HG02970 (cell line): ENCODE results near the gene APOE.
"Not testable (repeated sequence)": the region's sequence is repeated elsewhere in the genome, so short reads cannot be mapped to it uniquely, and the experiment has no call there.

ENCODE experiments used
- ATAC-seq: cut with Tn5 transposase; IDR thresholded peaks from one replicate; pipeline ENCODE4 v1.9.1; 2021; ENCODE audit warnings: mild to moderate bottlenecking, moderate library complexity, moderate number of reproducible peaks; ENCODE audit not compliant: unreplicated experiment, low FRiP score

Gene APOE

DNA sequence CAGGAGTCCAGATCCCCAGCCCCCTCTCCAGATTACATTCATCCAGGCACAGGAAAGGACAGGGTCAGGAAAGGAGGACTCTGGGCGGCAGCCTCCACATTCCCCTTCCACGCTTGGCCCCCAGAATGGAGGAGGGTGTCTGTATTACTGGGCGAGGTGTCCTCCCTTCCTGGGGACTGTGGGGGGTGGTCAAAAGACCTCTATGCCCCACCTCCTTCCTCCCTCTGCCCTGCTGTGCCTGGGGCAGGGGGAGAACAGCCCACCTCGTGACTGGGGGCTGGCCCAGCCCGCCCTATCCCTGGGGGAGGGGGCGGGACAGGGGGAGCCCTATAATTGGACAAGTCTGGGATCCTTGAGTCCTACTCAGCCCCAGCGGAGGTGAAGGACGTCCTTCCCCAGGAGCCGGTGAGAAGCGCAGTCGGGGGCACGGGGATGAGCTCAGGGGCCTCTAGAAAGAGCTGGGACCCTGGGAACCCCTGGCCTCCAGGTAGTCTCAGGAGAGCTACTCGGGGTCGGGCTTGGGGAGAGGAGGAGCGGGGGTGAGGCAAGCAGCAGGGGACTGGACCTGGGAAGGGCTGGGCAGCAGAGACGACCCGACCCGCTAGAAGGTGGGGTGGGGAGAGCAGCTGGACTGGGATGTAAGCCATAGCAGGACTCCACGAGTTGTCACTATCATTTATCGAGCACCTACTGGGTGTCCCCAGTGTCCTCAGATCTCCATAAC lies at the start of gene APOE:
Gene APOE (plus strand): TSS at position 360 of the 724 bp plus-strand sequence. CDS start 829 bp downstream, outside the sequence.
- ATAC-seq, result no peak

- ATAC-seq, result no peak
Measured at GRCh38 chr19:44856421-44857083, 49.0 kb upstream of the APOE start.

DNA sequence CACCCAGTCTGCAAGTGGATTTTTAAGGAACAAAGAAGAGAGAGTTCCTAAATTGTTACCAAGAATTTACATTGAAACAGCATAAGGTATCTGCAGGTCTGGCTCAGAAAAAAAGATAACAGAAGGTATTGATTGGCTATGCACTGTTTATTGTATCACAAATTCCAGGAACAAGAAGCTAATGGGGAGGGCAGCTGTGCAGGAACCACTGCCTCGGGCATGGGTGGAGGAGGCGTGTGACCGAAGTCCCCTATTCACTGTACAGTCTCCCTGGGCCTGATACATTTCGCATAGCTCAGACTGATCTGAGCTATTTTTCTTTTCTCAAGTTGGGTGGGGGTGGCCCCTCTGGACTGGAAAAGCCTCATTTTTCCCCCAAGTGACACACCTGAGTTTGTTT lies 47.8 kb upstream of the APOE start:
- no peak for ATAC-seq

DNA sequence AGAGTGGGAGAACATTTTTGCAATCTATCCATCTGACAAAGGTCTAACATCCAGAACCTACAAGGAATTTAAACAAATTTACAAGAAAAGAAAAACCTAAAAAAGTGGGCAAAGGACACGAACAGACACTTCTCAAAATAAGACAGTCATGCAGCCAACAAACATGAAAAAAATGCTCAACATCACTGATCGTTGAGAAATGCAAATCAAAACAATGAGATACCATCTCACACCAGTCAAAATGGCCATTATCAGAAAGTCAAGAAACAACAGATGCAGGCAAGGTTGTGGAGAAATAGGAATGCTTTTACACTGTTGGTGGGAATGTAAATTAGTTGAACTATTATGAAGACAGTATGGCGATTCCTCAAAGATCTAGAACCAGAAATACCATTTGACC lies 44.0 kb upstream of the APOE start:
- ATAC-seq, result not testable (repeated sequence)

GRCh38 chr19:44863990-44864389 lies 41.6 kb upstream of the APOE start:
- ATAC-seq, result no peak

DNA sequence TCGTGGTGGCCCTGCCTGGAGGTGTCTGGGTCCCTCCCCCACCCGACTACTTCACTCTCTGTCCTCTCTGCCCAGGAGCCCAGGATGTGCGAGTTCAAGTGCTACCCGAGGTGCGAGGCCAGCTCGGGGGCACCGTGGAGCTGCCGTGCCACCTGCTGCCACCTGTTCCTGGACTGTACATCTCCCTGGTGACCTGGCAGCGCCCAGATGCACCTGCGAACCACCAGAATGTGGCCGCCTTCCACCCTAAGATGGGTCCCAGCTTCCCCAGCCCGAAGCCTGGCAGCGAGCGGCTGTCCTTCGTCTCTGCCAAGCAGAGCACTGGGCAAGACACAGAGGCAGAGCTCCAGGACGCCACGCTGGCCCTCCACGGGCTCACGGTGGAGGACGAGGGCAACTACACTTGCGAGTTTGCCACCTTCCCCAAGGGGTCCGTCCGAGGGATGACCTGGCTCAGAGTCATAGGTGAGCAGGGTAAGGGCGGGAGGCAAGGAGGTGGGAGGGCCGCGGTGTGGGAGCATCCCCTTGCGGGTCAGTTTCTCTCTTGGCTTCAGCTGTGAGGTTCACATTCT lies 40.3 kb upstream of the APOE start:
- ATAC-seq, result no peak

DNA sequence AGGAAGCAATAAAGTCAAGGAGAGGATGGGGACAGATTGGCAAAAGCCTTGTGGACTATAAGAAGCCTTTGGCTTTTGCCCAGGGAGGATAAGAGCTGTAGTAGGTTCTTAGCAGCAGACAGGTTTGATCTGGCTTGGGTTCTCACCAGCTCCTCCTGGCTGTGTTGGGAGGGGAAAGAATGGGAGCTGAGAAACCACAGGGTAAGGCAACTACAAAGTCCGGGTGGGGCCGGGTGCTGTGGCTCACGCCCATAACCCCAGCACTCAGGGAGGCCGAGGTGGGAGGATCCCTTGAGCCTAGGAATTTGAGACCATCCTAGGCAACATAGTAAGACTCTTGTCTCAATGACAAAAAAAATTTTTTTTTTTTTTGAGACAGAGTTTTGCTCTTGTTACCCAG lies 38.9 kb upstream of the APOE start:
- ATAC-seq, result no peak

- ATAC-seq, result no peak
Measured at GRCh38 chr19:44867578-44867977, 38.0 kb upstream of the APOE start.

DNA sequence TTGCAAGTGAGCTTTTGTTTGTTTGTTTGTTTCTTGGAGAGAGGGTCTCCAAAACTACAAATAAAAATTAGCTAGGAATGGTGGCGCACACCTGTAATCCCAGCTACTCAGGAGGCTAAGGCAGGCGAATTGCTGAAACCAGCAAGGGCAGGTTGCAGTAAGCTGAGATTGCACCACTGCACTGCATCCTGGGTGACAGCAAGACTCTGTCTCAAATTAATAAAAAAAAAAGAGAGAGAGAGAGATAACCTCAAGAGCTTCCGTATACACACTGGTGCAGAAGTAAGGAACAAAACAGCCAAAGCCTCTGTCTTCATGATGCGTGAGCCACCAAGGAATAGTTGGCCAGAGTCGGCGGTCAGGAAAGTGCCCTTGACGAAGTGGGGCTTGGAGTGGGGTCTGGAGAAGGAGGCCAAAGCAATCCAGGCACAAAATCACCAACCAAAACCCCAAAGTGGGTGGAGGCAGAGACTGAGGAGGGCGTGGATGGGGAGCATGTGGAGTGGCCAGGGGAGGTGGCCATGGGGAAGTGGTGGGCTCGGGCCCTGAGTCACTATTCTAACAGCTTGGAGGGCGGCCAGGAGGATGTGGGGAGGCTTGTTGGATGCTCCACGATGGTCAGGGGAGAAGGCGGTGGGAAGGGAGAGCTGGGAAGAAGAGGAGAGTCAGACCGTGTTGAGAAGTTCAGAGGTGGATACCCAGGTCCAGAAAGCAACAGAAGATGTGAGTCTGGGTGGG lies 35.7 kb upstream of the APOE start:
- no peak for ATAC-seq

GRCh38 chr19:44871809-44872208 lies 33.8 kb upstream of the APOE start:
- no peak for ATAC-seq

DNA sequence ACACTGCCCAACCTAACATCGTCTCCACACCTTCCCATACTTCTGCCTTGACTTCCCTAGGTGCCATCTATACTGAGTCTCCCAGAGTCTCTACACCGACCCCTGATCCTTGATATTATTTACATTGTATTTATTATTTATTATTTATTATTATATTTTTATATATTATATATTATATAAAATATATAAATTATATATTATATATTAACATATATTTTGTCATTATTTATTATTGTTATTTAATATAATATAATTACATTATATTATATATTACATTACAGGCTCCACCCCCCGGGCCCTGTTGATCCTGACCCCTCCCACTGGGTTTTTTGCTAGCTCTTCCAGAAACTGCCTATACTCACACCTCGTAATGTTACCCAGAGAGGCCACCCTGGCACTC lies 32.9 kb upstream of the APOE start:
- ATAC-seq, result no peak

GRCh38 chr19:44874317-44874716 lies 31.3 kb upstream of the APOE start:
- no peak for ATAC-seq

DNA sequence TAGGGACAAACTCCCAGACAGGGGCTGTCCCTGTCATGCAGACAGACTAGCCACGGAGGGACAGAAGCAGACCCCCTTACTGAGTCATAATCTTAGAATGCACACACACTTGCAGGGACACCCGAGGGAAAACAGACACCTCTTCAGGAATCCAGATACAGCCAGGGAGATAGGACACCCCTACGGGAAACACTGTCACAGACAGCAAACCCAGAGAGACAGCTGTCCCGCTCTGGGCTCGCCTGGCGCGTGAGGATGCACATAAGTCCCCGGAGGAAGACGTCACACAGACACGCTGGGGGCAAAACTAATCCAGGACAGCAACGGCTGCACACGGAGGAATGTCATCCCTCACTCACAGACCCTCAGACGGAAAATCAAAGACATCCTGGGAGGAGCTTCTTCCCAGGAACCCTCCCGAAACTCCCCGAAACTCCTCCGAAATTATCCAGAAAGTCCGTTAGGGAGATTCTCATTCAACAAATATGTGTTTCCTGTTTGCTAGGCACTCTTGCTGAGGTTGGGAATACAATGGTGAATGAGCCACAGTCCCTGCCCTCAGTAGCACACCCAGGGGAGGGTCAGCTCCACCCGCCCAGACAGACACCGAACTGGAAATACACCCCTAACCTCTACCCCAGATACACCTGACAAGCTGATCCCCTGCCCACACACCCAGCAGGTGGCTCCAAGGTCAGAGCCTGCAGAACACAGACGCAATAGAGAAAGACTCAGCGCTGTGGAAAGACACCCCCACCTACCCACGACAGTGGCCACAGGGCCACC lies 29.7 kb upstream of the APOE start:
- ATAC-seq, result no peak

DNA sequence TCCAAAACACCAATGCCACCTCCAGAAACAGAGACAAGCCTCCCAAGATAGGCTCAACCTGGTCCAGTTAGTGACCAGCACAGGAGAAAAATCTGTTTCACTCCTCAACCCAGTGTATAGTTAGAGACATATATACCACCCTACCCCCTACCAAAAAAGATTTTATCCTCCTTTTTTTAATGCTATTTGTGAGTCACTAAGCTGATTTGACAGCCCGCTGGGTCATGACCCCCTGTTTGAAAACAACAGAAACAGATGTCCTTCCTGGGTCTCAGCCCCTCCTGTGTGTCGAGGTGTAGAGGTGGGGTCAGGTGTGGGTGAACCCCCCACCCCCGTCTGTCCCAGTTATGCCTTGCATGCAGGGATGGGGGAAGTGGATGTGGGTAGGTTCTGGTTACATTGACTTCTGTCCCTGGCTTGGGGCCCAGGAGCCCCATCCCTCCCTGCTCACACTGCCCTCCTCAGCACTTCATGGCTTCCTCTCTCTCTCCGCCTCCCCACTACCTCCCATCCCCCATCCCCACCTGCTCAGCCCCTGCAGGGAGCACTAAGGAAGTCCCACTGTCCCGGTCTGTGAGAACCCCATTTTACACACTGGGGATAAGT lies 28.6 kb upstream of the APOE start:
- no peak for ATAC-seq

- ATAC-seq, result no peak
Measured at GRCh38 chr19:44878120-44878865, 27.3 kb upstream of the APOE start.

DNA sequence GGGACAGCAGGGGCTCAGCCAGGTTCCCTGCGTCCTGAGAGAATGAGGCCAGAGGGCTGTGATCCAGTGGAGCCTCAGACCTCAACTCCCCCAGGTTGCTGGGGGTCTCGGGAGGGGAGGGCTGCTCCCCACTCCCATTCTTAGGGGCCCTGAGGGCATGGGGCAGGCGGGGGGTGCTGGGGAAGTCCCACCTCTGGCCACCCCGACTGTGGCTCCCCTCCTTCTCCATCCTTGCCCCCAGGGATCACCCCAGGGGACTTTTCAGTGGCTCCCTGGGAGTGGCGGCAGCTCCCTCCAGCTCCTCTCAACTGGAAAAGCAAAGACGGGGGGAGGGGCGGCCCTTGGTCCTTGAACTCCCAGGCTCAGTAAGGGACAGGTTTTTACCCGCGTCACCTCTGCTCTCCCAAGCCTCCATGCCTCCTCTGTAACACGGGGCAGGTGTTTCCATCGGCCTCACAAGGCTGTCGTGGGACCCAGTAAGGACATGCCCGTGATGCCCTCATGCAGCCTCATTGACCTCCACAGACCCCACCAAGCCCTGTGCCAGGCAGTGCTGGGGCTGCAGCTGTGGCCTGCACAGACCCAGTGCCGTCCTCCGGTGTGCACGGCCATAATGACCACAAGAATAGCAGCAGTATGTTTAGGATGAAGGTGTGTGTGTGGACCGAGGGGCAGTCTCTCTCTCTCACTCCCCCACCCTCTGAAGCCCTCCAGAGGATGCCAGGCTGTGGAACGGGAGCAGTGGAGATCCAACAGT lies 26.1 kb upstream of the APOE start:
- no peak for ATAC-seq

- no peak for ATAC-seq
Measured at GRCh38 chr19:44882063-44882462, 23.5 kb upstream of the APOE start.

DNA sequence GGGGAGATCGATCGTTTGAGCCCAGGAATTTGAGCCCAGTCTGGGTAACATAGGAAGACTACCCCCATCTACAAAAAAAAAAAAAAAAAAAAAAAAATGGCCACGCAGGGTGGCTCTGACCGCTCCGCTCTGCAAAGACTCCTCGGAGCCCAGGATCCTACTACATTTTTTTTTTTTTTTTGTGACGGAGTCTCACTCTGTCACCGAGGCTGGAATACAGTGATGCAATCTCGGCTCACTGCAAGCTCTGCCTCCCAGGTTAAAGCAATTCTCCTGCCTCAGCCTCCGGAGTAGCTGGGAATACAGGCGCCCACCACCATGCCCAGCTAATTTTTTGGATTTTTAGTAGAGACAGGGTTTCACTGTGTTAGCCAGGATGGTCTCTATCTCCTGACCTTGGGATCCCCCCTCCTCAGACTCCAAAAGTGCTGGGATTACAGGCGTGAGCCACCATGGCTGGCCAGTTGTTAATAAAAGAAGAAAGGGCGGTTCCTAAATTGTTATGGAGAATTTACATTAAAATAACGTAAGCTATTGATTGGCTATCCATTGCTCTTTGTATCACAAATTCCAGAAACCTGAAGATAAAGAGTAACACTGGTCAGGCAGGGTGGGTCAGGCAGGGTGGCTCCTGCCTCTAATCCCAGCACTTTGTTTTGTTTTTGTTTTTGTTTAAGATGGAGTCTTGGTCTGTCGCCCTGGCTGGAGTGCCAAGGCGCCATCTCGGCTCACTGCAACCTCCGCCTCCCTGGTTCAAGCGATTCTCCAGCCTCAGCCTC lies 22.8 kb upstream of the APOE start:
- ATAC-seq, result not testable (repeated sequence)
